Ovary (tissue), 3 donors: ENCODE measurements around the gene DNAH11.

ENCODE experiments used
- CTCF ChIP-seq, 3 donors: fragments of 450-650 bp in 2 of 3; fragments of 200-600 bp in 1 of 3; IDR thresholded peaks; one replicate each; pipeline versions ENCODE4 v1.5.1 to v1.8.0; 2016 to 2022; ENCODE audit warnings: antibody characterized with exemption in 3 of 3, mild to moderate bottlenecking in 1 of 3
- EP300 ChIP-seq: sonication (generic); formaldehyde crosslinking; IDR thresholded peaks from one replicate; pipeline ENCODE4 v1.6.1; 2017; ENCODE audit warnings: antibody characterized with exemption
- POLR2A ChIP-seq: fragments of 450-650 bp; IDR thresholded peaks from one replicate; pipeline ENCODE4 v1.6.1; 2017; ENCODE audit warnings: antibody characterized with exemption, mild to moderate bottlenecking, moderate library complexity
- donor health status: DM: no; HTN: no; CAD: no.

GRCh38 chr7:21916176-21916575, 373.3 kb downstream of the DNAH11 start:
- TF ChIP-seq CTCF (IDR thresholded peaks at IDR 0.05): no peak
- TF ChIP-seq POLR2A: no peak
- TF ChIP-seq EP300: no peak
